H1 (cell line): ENCODE measurements around the gene SLC10A2. TPM values are rescaled to one million over a fixed set of nuclear protein-coding genes. Genes with fewer than 3 reads are reported as not detected.

Experiments
- CTCF ChIA-PET: fragments of 300-600 bp; sonication (Branson Sonifier 250); formaldehyde crosslinking; loops from one replicate; lab custom pipeline; 2021; ENCODE audit not compliant: partially characterized antibody; lab: Charles Lee
- POLR2A ChIA-PET: fragments of 300-600 bp; sonication (Branson Sonifier 250); formaldehyde crosslinking; loops from one replicate; lab custom pipeline; 2021; ENCODE audit warnings: inconsistent platforms; ENCODE audit not compliant: partially characterized antibody; lab: Charles Lee
- DNase-seq, 2 experiments: peaks; one replicate each; pipeline versions ENCODE4 v3.0.0 to v3.0.0-alpha.2; 2010 to 2022; ENCODE audit warnings: low spot score in 2 of 2, low read depth in 1 of 2, mixed read lengths in 1 of 2
- FAIRE-seq: peaks from 2 replicates; lab custom pipeline; 2011; peaks lifted over from hg19 to GRCh38; lab: Jason Lieb, UNC
- H2AFZ ChIP-seq: 2 replicates; pipeline ENCODE4 v1.8.1; 2012; ENCODE audit warnings: low read length, inconsistent platforms
- H2AK5ac ChIP-seq: 2 replicates; pipeline ENCODE4 v1.6.1; 2013; ENCODE audit warnings: low read depth, low read length
- H2BK120ac ChIP-seq: replicated peaks from 2 replicates; pipeline ENCODE3; 2013; ENCODE audit warnings: low read depth, low read length, inconsistent platforms
- H2BK12ac ChIP-seq: 2 replicates; pipeline ENCODE4 v1.6.1; 2013; ENCODE audit warnings: low read depth, low read length
- H2BK15ac ChIP-seq: 2 replicates; pipeline ENCODE4 v1.6.1; 2013; ENCODE audit warnings: low read length
- H2BK20ac ChIP-seq: 2 replicates; pipeline ENCODE4 v1.6.1; 2013; ENCODE audit warnings: low read length
- H2BK5ac ChIP-seq: 2 replicates; pipeline ENCODE4 v1.6.1; 2013; ENCODE audit warnings: low read depth, low read length
- H3K14ac ChIP-seq: 2 replicates; pipeline ENCODE4 v1.6.1; 2013; ENCODE audit warnings: inconsistent platforms; ENCODE audit not compliant: insufficient read length
- H3K18ac ChIP-seq: 2 replicates; pipeline ENCODE4 v1.6.1; 2013; ENCODE audit warnings: low read length; ENCODE audit errors: extremely low read depth
- H3K23ac ChIP-seq: 2 replicates; pipeline ENCODE4 v1.6.1; 2013; ENCODE audit warnings: inconsistent platforms; ENCODE audit not compliant: insufficient read length
- H3K23me2 ChIP-seq: 2 replicates; pipeline ENCODE4 v1.6.1; 2013; ENCODE audit warnings: low read depth, low read length
- H3K27ac ChIP-seq: 2 replicates; pipeline ENCODE4 v1.6.1; 2011; ENCODE audit warnings: low read depth, low read length, inconsistent platforms
- H3K27me3 ChIP-seq, 4 experiments: replicated peaks in 1 of 4; 1 replicate in 1 of 4; 2 replicates in 3 of 4; pipeline versions ENCODE4 v1.6.1 to v1.8.1; 2011 to 2013; ENCODE audit warnings: low read length in 3 of 4, mild to moderate bottlenecking in 3 of 4, inconsistent platforms in 2 of 4, mixed read lengths in 2 of 4, moderate library complexity in 1 of 4; ENCODE audit not compliant: control insufficient read depth in 3 of 4, insufficient read depth in 3 of 4; ENCODE audit errors: extremely low read depth in 1 of 4
- H3K36me3 ChIP-seq, 4 experiments: 2 replicates each; pipeline versions ENCODE4 v1.6.1 to v1.8.1; 2011 to 2013; ENCODE audit warnings: mild to moderate bottlenecking in 4 of 4, low read length in 3 of 4, moderate library complexity in 2 of 4, control low read depth in 1 of 4, inconsistent platforms in 1 of 4; ENCODE audit not compliant: insufficient read depth in 4 of 4, control insufficient read depth in 2 of 4
- H3K4ac ChIP-seq: replicated peaks from 2 replicates; pipeline ENCODE3; 2013; ENCODE audit warnings: low read length, low read depth, mixed read lengths, inconsistent platforms; ENCODE audit not compliant: insufficient read length
- H3K4me1 ChIP-seq, 4 experiments: replicated peaks in 1 of 4; 1 replicate in 1 of 4; 2 replicates in 3 of 4; pipeline versions ENCODE4 v1.6.1 to v1.8.1; 2011 to 2013; ENCODE audit warnings: low read length in 3 of 4, inconsistent platforms in 2 of 4, mixed read lengths in 1 of 4; ENCODE audit not compliant: insufficient read depth in 4 of 4, control insufficient read depth in 3 of 4
- H3K4me2 ChIP-seq, 2 experiments: 2 replicates each; pipeline versions ENCODE4 v1.6.1 to v1.8.1; 2011 to 2013; ENCODE audit warnings: low read depth in 2 of 2, low read length in 2 of 2, control low read depth in 1 of 2, inconsistent platforms in 1 of 2, mild to moderate bottlenecking in 1 of 2; ENCODE audit not compliant: insufficient read depth in 1 of 2
- H3K4me3 ChIP-seq, 4 experiments: fragments of 200-600, 300-600 bp in 1 of 4; sonication (generic), shearing (Covaris generic), sonication (Bioruptor Twin) in 1 of 4; 2 replicates each; pipeline versions ENCODE4 v1.5.1 to v1.8.1; 2011 to 2016; ENCODE audit warnings: low read length in 4 of 4, low read depth in 3 of 4, control low read depth in 2 of 4, inconsistent platforms in 2 of 4, mild to moderate bottlenecking in 2 of 4, mixed read lengths in 1 of 4, moderate library complexity in 1 of 4; ENCODE audit not compliant: insufficient read depth in 2 of 4; ENCODE audit errors: extremely low read depth in 1 of 4
- H3K56ac ChIP-seq: replicated peaks from 2 replicates; pipeline ENCODE3; 2013; ENCODE audit warnings: low read depth, mild to moderate bottlenecking, mixed read lengths, low read length, inconsistent platforms; ENCODE audit not compliant: insufficient read length
- H3K79me1 ChIP-seq: 2 replicates; pipeline ENCODE4 v1.6.1; 2013; ENCODE audit warnings: low read depth, low read length, control low read depth
- H3K79me2 ChIP-seq, 2 experiments: 2 replicates each; pipeline versions ENCODE4 v1.6.1 to v1.8.1; 2012 to 2013; ENCODE audit warnings: low read length in 2 of 2, mild to moderate bottlenecking in 2 of 2, inconsistent platforms in 1 of 2; ENCODE audit not compliant: insufficient read depth in 2 of 2, control insufficient read depth in 1 of 2
- H3K9ac ChIP-seq, 4 experiments: replicated peaks in 1 of 4; 1 replicate in 1 of 4; 2 replicates in 3 of 4; pipeline versions ENCODE4 v1.6.1 to v1.8.1; 2011 to 2013; ENCODE audit warnings: low read depth in 3 of 4, low read length in 3 of 4, control low read depth in 2 of 4, mild to moderate bottlenecking in 2 of 4, moderate library complexity in 2 of 4, inconsistent platforms in 1 of 4; ENCODE audit errors: extremely low read depth in 1 of 4
- H3K9me3 ChIP-seq, 2 experiments: 2 replicates each; pipeline versions ENCODE4 v1.6.1 to v1.8.1; 2012 to 2013; ENCODE audit warnings: mild to moderate bottlenecking in 2 of 2, moderate library complexity in 2 of 2, control low read depth in 1 of 2, inconsistent platforms in 1 of 2, low read depth in 1 of 2, low read length in 1 of 2, mixed read lengths in 1 of 2; ENCODE audit not compliant: insufficient read depth in 2 of 2
- H4K20me1 ChIP-seq, 2 experiments: replicated peaks in 1 of 2; 2 replicates each; pipeline versions ENCODE3 to v1.8.1; 2011 to 2013; ENCODE audit warnings: inconsistent platforms in 2 of 2, low read length in 2 of 2, mild to moderate bottlenecking in 1 of 2; ENCODE audit not compliant: insufficient read depth in 2 of 2, control insufficient read depth in 1 of 2
- H4K5ac ChIP-seq: 2 replicates; pipeline ENCODE4 v1.6.1; 2013; ENCODE audit warnings: low read length, low read depth, mixed read lengths, inconsistent platforms; ENCODE audit not compliant: insufficient read length
- H4K8ac ChIP-seq: 2 replicates; pipeline ENCODE4 v1.8.0; 2013; ENCODE audit warnings: mild to moderate bottlenecking, moderate library complexity, low read length, inconsistent platforms; ENCODE audit not compliant: insufficient read depth; ENCODE audit errors: extremely low read depth
- H4K91ac ChIP-seq: replicated peaks from 2 replicates; pipeline ENCODE3; 2013; ENCODE audit warnings: low read length, mixed read lengths, inconsistent platforms; ENCODE audit not compliant: insufficient read length
- GABPA ChIP-seq: IDR thresholded peaks from 2 replicates; pipeline ENCODE4 v1.6.1; 2011; ENCODE audit warnings: mild to moderate bottlenecking, low read length, moderate library complexity, borderline replicate concordance; ENCODE audit not compliant: insufficient read depth
- HDAC6 ChIP-seq: IDR thresholded peaks from one replicate; pipeline ENCODE4 v1.7.1; 2012; ENCODE audit warnings: low read depth, mild to moderate bottlenecking, inconsistent platforms, low read length, moderate library complexity
- JUN ChIP-seq: IDR thresholded peaks from 2 replicates; pipeline ENCODE4 v1.6.1; 2011; ENCODE audit warnings: low read depth, mild to moderate bottlenecking, improper control_type of control experiment, low read length
- KDM4A ChIP-seq: IDR thresholded peaks from one replicate; pipeline ENCODE4 v1.7.1; 2012; ENCODE audit warnings: low read depth, mild to moderate bottlenecking, moderate library complexity, low read length, inconsistent platforms; ENCODE audit not compliant: severe bottlenecking
- NANOG ChIP-seq: IDR thresholded peaks from 2 replicates; pipeline ENCODE4 v1.6.1; 2011; ENCODE audit warnings: low read length, low read depth, mild to moderate bottlenecking, inconsistent platforms; ENCODE audit not compliant: insufficient read depth, poor library complexity, severe bottlenecking
- SIX5 ChIP-seq: IDR thresholded peaks from 2 replicates; pipeline ENCODE4 v1.6.1; 2011; ENCODE audit warnings: mild to moderate bottlenecking, low read depth, low read length
- TEAD4 ChIP-seq: IDR thresholded peaks from 2 replicates; pipeline ENCODE4 v1.6.1; 2012; ENCODE audit warnings: low read depth, low read length, inconsistent platforms, mixed read lengths
- YY1 ChIP-seq: IDR thresholded peaks from 2 replicates; pipeline ENCODE4 v1.6.1; 2011; ENCODE audit warnings: low read depth, mild to moderate bottlenecking, low read length
- WGBS, 2 experiments: shearing (Covaris generic) in 1 of 2; methylation state at CpG; one replicate each; pipeline versions ENCODE4 v1.1.6 to v1.1.7; 2013 to 2015; ENCODE audit warnings: low lambda C conversion rate in 2 of 2, mixed read lengths in 2 of 2, inconsistent platforms in 1 of 2, low coverage in 1 of 2, missing lambda C conversion rate in 1 of 2; ENCODE audit not compliant: insufficient replicate concordance in 2 of 2, insufficient coverage in 1 of 2, insufficient read length in 1 of 2; ENCODE audit errors: extremely low coverage in 1 of 2, missing lambda C conversion rate in 1 of 2; 5-methylcytosine and 5-hydroxymethylcytosine counted together
- polyA plus RNA-seq, 7 experiments: library from polyadenylated mRNA; depleted of rRNA in 3 of 7; stranded (reverse) in 5 of 7; unstranded in 2 of 7; fragments of >200 nt in 5 of 7; fragments of 200-250 nt in 2 of 7; gene quantifications; 1 replicate in 5 of 7; 2 replicates in 1 of 7; 4 replicates in 1 of 7; pipeline versions ENCODE4 v1.2.1 to v1.2.3, GENCODE V29; 2011 to 2013; ENCODE audit warnings: missing spikeins in 2 of 7, mixed read lengths in 2 of 7
- total RNA-seq: library from RNA; stranded (reverse); fragmentation: NEBNext Ultra II Directional; extraction: Animal tissue kit (Norgen Biotek cat#: 25700); gene quantifications from 2 replicates; pipeline ENCODE4 v1.2.1, GENCODE V29; 2021

Gene SLC10A2
- total and polyA plus RNA-seq, 2 of the 8 experiments (the other 6 are each of a cell fraction or from before 2014, with no cell fraction given), result not detected

DNA sequence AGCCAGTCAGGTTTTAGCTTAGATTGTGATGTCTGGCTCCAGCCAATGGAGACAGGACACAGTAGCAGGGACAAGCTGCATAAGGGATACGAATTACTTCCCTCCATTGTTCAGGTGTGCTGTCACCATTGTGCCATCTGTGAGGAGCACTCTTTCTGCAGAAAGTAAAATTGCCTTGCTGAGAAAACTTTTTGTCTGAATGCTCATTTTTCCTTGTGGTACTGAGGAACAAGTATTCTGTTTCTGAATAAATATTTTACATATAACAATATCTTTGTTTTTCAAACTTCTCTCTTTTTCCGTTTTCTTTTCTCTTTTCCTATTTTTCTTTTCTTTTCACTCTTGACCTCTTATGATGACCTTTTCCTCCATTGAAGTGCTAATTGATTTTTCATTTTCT lies 10.2 kb downstream of the SLC10A2 start:
- no peak overlapping the region for H2BK15ac ChIP-seq
- H4K20me1 ChIP-seq, result no peaks in the 10 kb centered on the region
- no peaks in the 10 kb centered on the region for H3K36me3 ChIP-seq
- H2BK12ac ChIP-seq, result no peak overlapping the region
- no peak overlapping the region for H4K5ac ChIP-seq
- H2BK20ac ChIP-seq, result no peak overlapping the region
- no peak overlapping the region for H2AK5ac ChIP-seq
- DNase-seq, result no peak
- H3K79me2 ChIP-seq, result no peaks in the 10 kb centered on the region
- WGBS, 2 experiments, result 88 to 100% methylated on average over 1 to 2 of the region's 2 CpGs
- CTCF ChIA-PET, result interaction anchor here (0.6 kb wide), 1 partner anchor 53 kb away, joined by 3 read pairs; no protein-coding TSS in a partner anchor
- H2AFZ ChIP-seq, result no peak overlapping the region
- H3K4me2 ChIP-seq, result no peak overlapping the region
- H3K79me1 ChIP-seq, result no peaks in the 10 kb centered on the region
- H3K27ac ChIP-seq, result no peak overlapping the region
- no peak overlapping the region for H3K56ac ChIP-seq
- no peak overlapping the region for H4K8ac ChIP-seq
- H3K14ac ChIP-seq, result no peak overlapping the region
- H3K9ac ChIP-seq, result no peak overlapping the region
- no peak for TF ChIP-seq TEAD4
- TF ChIP-seq GABPA, result no peak
- no peak for TF ChIP-seq HDAC6
- TF ChIP-seq YY1, result no peak
- TF ChIP-seq NANOG, result no peak
- no peak for TF ChIP-seq JUN
- no peak for TF ChIP-seq SIX5
- no peak for TF ChIP-seq KDM4A
- TF ChIP-seq, all 59 proteins: peak for 0
- FAIRE-seq, result no peak
- Histone ChIP-seq H3K27me3 (no peaks in the 10 kb centered on the region), H3K18ac (no peak overlapping the region), H3K4me3 (no peak overlapping the region), H3K4me1 (no peaks in the 10 kb centered on the region), H2BK5ac (no peak overlapping the region), H3K4ac (no peak overlapping the region), H4K91ac (no peak overlapping the region), H3K23me2 (no peaks in the 10 kb centered on the region), H3K9me3 (no peaks in the 10 kb centered on the region), H2BK120ac (no peak overlapping the region), H3K23ac (no peak overlapping the region)
- POLR2A ChIA-PET, result no interaction called here
